ENCODE data around the gene CFAP299.

GRCh38 chr4:80454040-80454439, 118.5 kb downstream of the CFAP299 start:
- TF ChIP-seq CTCF (IDR thresholded peaks at IDR 0.05), result no peak
- no peak for TF ChIP-seq POLR2A (IDR thresholded peaks at IDR 0.05)

All from right lobe of liver (tissue), 4 donors.